A549 (cell line): ENCODE results near the gene MAN1C1. TPM values are rescaled to one million over a fixed set of nuclear protein-coding genes. Genes with fewer than 3 reads are reported as not detected.

Experiments
- ATAC-seq, 2 experiments: fragments of 200-7000 bp in 1 of 2; fragments of >200 bp in 1 of 2; cut with Nextera tagmentation in 1 of 2; cut with Tn5 transposase in 1 of 2; 3 replicates each; pipeline versions ENCODE4 v1.8.0 to v1.9.1; 2018 to 2020; ENCODE audit warnings: mild to moderate bottlenecking in 1 of 2, moderate library complexity in 1 of 2
- CTCF ChIA-PET: fragments of 300-600 bp; sonication (Branson Sonifier 250); formaldehyde crosslinking; extraction: SDS; loops from one replicate; lab custom pipeline; 2021; ENCODE audit warnings: antibody characterized with exemption, inconsistent platforms; lab: Yijun Ruan, JAX
- POLR2A ChIA-PET: fragments of 350-600 bp; formaldehyde crosslinking; extraction: SDS; loops from one replicate; lab custom pipeline; 2021; ENCODE audit warnings: antibody characterized with exemption, inconsistent platforms; lab: Yijun Ruan, JAX
- DNase-seq, 2 experiments: peaks; one replicate each; pipeline versions ENCODE4 v3.0.0 to v3.0.0-alpha.2; 2011 to 2016; ENCODE audit warnings: low read depth in 1 of 2, low spot score in 1 of 2
- FAIRE-seq: peaks from 2 replicates; lab custom pipeline; 2011; peaks lifted over from hg19 to GRCh38; lab: Jason Lieb, UNC
- H3K27ac ChIP-seq, 2 experiments: fragments of >200 bp; sonication (Bioruptor Twin); formaldehyde crosslinking; 3 replicates each; pipeline ENCODE4 v1.5.1; 2016 to 2017
- H3K4me1 ChIP-seq: fragments of >200 bp; sonication (Bioruptor Twin); formaldehyde crosslinking; 3 replicates; pipeline ENCODE4 v1.6.1; 2016
- H3K4me2 ChIP-seq: fragments of >200 bp; sonication (Bioruptor Twin); formaldehyde crosslinking; 3 replicates; pipeline ENCODE4 v1.6.1; 2016
- H3K4me3 ChIP-seq: fragments of >200 bp; sonication (Bioruptor Twin); formaldehyde crosslinking; 3 replicates; pipeline ENCODE4 v1.5.1; 2016
- H3K9me3 ChIP-seq: fragments of >200 bp; sonication (Bioruptor Twin); formaldehyde crosslinking; 3 replicates; pipeline ENCODE4 v1.6.1; 2016
- CTCF ChIP-seq: fragments of >200 bp; sonication (Bioruptor Twin); formaldehyde crosslinking; IDR thresholded peaks from 3 replicates; pipeline ENCODE4 v1.5.1; 2016
- ESRRA ChIP-seq: fragments of 150-350 bp; IDR thresholded peaks from 2 replicates; pipeline ENCODE4 v1.6.1; 2014; ENCODE audit warnings: mild to moderate bottlenecking, low read length, borderline replicate concordance
- FOSL2 ChIP-seq, 2 experiments: fragments of 450-650 bp in 1 of 2; fragments of >200 bp in 1 of 2; sonication (Bioruptor Twin) in 1 of 2; formaldehyde crosslinking; IDR thresholded peaks; 2 replicates each; pipeline versions ENCODE4 v1.5.0 to v1.6.1; 2016 to 2020; ENCODE audit warnings: mild to moderate bottlenecking in 1 of 2, moderate library complexity in 1 of 2
- GATA3 ChIP-seq: IDR thresholded peaks from 2 replicates; pipeline ENCODE4 v1.6.1; 2012; ENCODE audit warnings: borderline replicate concordance
- HOXB13 ChIP-seq: fragments of 250-450 bp; sonication (Bioruptor Pico); IDR thresholded peaks from 2 replicates; pipeline ENCODE4 v1.5.0; 2020; ENCODE audit warnings: low read depth, mild to moderate bottlenecking, moderate library complexity
- KDM5A ChIP-seq: fragments of 200-600 bp; sonication (generic); IDR thresholded peaks from 2 replicates; pipeline ENCODE4 v1.6.1; 2016; ENCODE audit warnings: antibody characterized with exemption, mild to moderate bottlenecking
- MAFK ChIP-seq: fragments of 450-650 bp; IDR thresholded peaks from 2 replicates; pipeline ENCODE4 v1.6.1; 2014; ENCODE audit not compliant: partially characterized antibody
- MYC ChIP-seq: IDR thresholded peaks from 2 replicates; pipeline ENCODE4 v1.6.1; 2012; ENCODE audit warnings: mild to moderate bottlenecking, inconsistent platforms, low read length, improper control_type of control experiment, borderline replicate concordance
- NFE2L2 ChIP-seq: fragments of 150-350 bp; conservative IDR thresholded peaks from 2 replicates; pipeline ENCODE4 v1.6.1; 2014; ENCODE audit warnings: low read length
- RAD21 ChIP-seq, 2 experiments: fragments of >200 bp in 1 of 2; sonication (Bioruptor Twin) in 1 of 2; formaldehyde crosslinking in 1 of 2; IDR thresholded peaks in 1 of 2; conservative IDR thresholded peaks in 1 of 2; 2 replicates in 1 of 2; 3 replicates in 1 of 2; pipeline ENCODE4 v1.6.1; 2012 to 2018; ENCODE audit warnings: inconsistent platforms in 1 of 2
- SMC3 ChIP-seq: fragments of >200 bp; sonication (Bioruptor Twin); formaldehyde crosslinking; IDR thresholded peaks from 3 replicates; pipeline ENCODE4 v1.6.1; 2018; ENCODE audit warnings: inconsistent platforms
- TFCP2L1 ChIP-seq: fragments of 250-450 bp; sonication (Bioruptor Pico); IDR thresholded peaks from 2 replicates; pipeline ENCODE4 v1.5.0; 2021; ENCODE audit warnings: mild to moderate bottlenecking
- TP53 ChIP-seq: fragments of 250-450 bp; sonication (Bioruptor Pico); IDR thresholded peaks from 2 replicates; pipeline ENCODE4 v1.5.0; 2021; ENCODE audit warnings: mild to moderate bottlenecking, moderate library complexity
- ZFP36 ChIP-seq: fragments of 450-650 bp; IDR thresholded peaks from 2 replicates; pipeline ENCODE4 v1.6.1; 2014; ENCODE audit warnings: borderline replicate concordance; ENCODE audit not compliant: partially characterized antibody
- ZNF302 ChIP-seq: fragments of 250-450 bp; sonication (Bioruptor Pico); IDR thresholded peaks from 2 replicates; pipeline ENCODE4 v1.9.0; 2021; ENCODE audit warnings: inconsistent platforms, mild to moderate bottlenecking, moderate library complexity
- ZSCAN20 ChIP-seq: fragments of 250-450 bp; sonication (Bioruptor Pico); IDR thresholded peaks from 2 replicates; pipeline ENCODE4 v1.8.0; 2022; ENCODE audit warnings: mild to moderate bottlenecking, moderate library complexity
- WGBS: methylation state at CpG from one replicate; pipeline ENCODE4 v1.1.6; 2017; ENCODE audit errors: missing lambda C conversion rate; 5-methylcytosine and 5-hydroxymethylcytosine counted together
- polyA plus RNA-seq, 4 experiments: library from polyadenylated mRNA; depleted of rRNA in 3 of 4; stranded (reverse); fragments of >200 nt; fragmentation: RNase III in 1 of 4; extraction: RNeasy Plus Mini Kit Qiagen cat#74134 plus additional on column Dnase treatment in 1 of 4; gene quantifications; 2 replicates in 3 of 4; 3 replicates in 1 of 4; pipeline ENCODE4 v1.2.3, GENCODE V29; 2011 to 2017
- TF ChIP-seq, protein P1 (sequence below): fragments of 150-350 bp; IDR thresholded peaks from 2 replicates; pipeline ENCODE4 v1.6.1; 2014; ENCODE audit warnings: low read depth, mild to moderate bottlenecking, low read length

The MAN1C1 gene
- polyA plus RNA-seq, 2 of the 4 experiments (the other 2 are of a cell fraction) = 0.22 to 0.27 TPM

DNA sequence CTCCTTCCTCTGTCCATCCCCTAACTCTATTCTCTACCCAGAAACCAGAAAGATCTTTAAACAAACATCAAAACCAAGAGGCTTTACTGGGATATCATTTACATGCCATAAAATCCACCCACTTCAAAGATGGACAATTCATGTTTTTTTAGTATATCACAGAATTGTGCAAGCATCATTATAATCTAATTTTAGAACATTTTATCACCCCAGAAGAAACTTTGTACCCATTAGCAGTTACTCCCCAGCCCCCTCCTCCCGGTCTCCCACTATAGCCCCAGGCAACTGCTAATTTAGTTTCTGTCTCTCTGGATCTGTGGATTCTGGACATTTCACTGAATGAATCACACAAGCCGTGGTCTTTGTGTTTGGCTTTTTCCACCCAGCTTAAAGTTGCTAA, 178.6 kb downstream of the MAN1C1 start:
- ATAC-seq (no peak), DNase-seq (no peak), FAIRE-seq (no peak)
- TF ChIP-seq FOSL2 (IDR thresholded peaks at IDR 0.05) = no peak
- TF ChIP-seq FOSL2 (CRISPR knock-in tag; IDR thresholded peaks at IDR 0.05) = no peak
- no peak for TF ChIP-seq GATA3
- TF ChIP-seq, protein P1, sequence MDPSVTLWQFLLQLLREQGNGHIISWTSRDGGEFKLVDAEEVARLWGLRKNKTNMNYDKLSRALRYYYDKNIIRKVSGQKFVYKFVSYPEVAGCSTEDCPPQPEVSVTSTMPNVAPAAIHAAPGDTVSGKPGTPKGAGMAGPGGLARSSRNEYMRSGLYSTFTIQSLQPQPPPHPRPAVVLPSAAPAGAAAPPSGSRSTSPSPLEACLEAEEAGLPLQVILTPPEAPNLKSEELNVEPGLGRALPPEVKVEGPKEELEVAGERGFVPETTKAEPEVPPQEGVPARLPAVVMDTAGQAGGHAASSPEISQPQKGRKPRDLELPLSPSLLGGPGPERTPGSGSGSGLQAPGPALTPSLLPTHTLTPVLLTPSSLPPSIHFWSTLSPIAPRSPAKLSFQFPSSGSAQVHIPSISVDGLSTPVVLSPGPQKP = no peak
- no peak for TF ChIP-seq ZFP36
- TF ChIP-seq MYC = no peak
- no peak for TF ChIP-seq TFCP2L1 (CRISPR knock-in tag)
- no peak overlapping the region for H3K27ac ChIP-seq
- H3K9me3 ChIP-seq = no peaks in the 10 kb centered on the region
- WGBS = 64% methylated on average over 2 of the region's 2 CpGs
- peaks cover 4% of the 10 kb centered on the region; the same call in 1 of the 3 replicates for H3K4me1 ChIP-seq
- CTCF ChIA-PET = interaction anchor here (0.7 to 1.7 kb wide), 10 partner anchors 13 to 317 kb away, joined by 3 to 13 read pairs (median 4); no protein-coding TSS in a partner anchor
- POLR2A ChIA-PET = no interaction called here
- no peak overlapping the region for H3K4me2 ChIP-seq
- H3K4me3 ChIP-seq = no peak overlapping the region

GRCh38 chr1:25795946-25796810, 179.6 kb downstream of the MAN1C1 start:
- no peak for DNase-seq
- POLR2A ChIA-PET = no interaction called here
- no peak for ATAC-seq
- TF ChIP-seq RAD21 (conservative IDR thresholded peaks at IDR 0.05 in 1 of 2, IDR thresholded peaks at IDR 0.05 in 1 of 2) = no peak
- TF ChIP-seq HOXB13 = no peak
- TF ChIP-seq ESRRA = no peak
- TF ChIP-seq MAFK = no peak
- no peak for TF ChIP-seq TP53
- TF ChIP-seq FOSL2 (IDR thresholded peaks at IDR 0.05) = no peak
- no peak for TF ChIP-seq FOSL2 (CRISPR knock-in tag; IDR thresholded peaks at IDR 0.05)
- TF ChIP-seq NFE2L2 = no peak
- TF ChIP-seq ZSCAN20 (CRISPR knock-in tag) = no peak
- TF ChIP-seq, all 56 proteins: peak for 0
- CTCF ChIA-PET = interaction anchor here (0.8 to 1.7 kb wide), 16 partner anchors 8 to 318 kb away, joined by 3 to 13 read pairs (median 4); no protein-coding TSS in a partner anchor
- Histone ChIP-seq H3K27ac (peak overlapping the region in 1 of 2 experiments; percentile 55; a peak in 2 of 6 replicates), H3K4me1 (peaks cover 8% of the 10 kb centered on the region; the same call in 2 of the 3 replicates), H3K9me3 (no peaks in the 10 kb centered on the region), H3K4me3 (no peak overlapping the region), H3K4me2 (no peak overlapping the region)
- 85% methylated on average over 22 of the region's 22 CpGs for WGBS
- FAIRE-seq = no peak

GRCh38 chr1:25796811-25797458, 180.3 kb downstream of the MAN1C1 start:
- peak; percentile 36 to 72 for DNase-seq
- FAIRE-seq = no peak
- CTCF ChIA-PET = interaction anchor here (0.7 to 3.3 kb wide), 21 partner anchors 9 to 341 kb away, joined by 3 to 30 read pairs (median 3); no protein-coding TSS in a partner anchor
- ATAC-seq = peak; percentile 67 to 77; a peak in 5 of 6 replicates
- Histone ChIP-seq H3K27ac (peak overlapping the region in 1 of 2 experiments; percentile 55; a peak in 2 of 6 replicates), H3K9me3 (no peaks in the 10 kb centered on the region), H3K4me1 (peaks cover 8% of the 10 kb centered on the region; the same call in 2 of the 3 replicates)
- POLR2A ChIA-PET = no interaction called here
- peak; percentile 89 for TF ChIP-seq SMC3
- no peak for TF ChIP-seq KDM5A
- no peak for TF ChIP-seq ZNF302 (CRISPR knock-in tag)
- TF ChIP-seq MAFK = no peak
- peak; percentile 76 for TF ChIP-seq CTCF
- peak; percentile 84 to 85 for TF ChIP-seq RAD21 (conservative IDR thresholded peaks at IDR 0.05 in 1 of 2, IDR thresholded peaks at IDR 0.05 in 1 of 2)
- TF ChIP-seq, all 56 proteins: peak for 3
- Histone ChIP-seq H3K4me3 (no peak overlapping the region), H3K4me2 (peak overlapping the region; percentile 44; the same call in 2 of the 3 replicates)
- 9% methylated on average over 19 of the region's 19 CpGs for WGBS
